Liver (tissue), 3 donors: Measurements from ENCODE around the gene ELK3.

ENCODE experiments used
- ATF3 ChIP-seq: IDR thresholded peaks from 2 replicates; pipeline ENCODE4 v1.6.1; 2016; ENCODE audit warnings: antibody characterized with exemption
- FOXA1 ChIP-seq: IDR thresholded peaks from 2 replicates; pipeline ENCODE4 v1.6.1; 2016; ENCODE audit warnings: antibody characterized with exemption
- GABPA ChIP-seq, 2 donors: IDR thresholded peaks in 1 of 2; conservative IDR thresholded peaks in 1 of 2; 2 replicates each; pipeline ENCODE4 v1.6.1; 2016; ENCODE audit warnings: antibody characterized with exemption in 2 of 2, mild to moderate bottlenecking in 1 of 2, moderate library complexity in 1 of 2
- HNF4A ChIP-seq, 2 donors: conservative IDR thresholded peaks; 2 replicates each; pipeline ENCODE4 v1.6.1; 2016; ENCODE audit warnings: antibody characterized with exemption in 2 of 2, mild to moderate bottlenecking in 2 of 2
- JUND ChIP-seq, 2 donors: IDR thresholded peaks; 2 replicates each; pipeline ENCODE4 v1.6.1; 2016; ENCODE audit warnings: antibody characterized with exemption in 2 of 2
- MAX ChIP-seq: IDR thresholded peaks from 2 replicates; pipeline ENCODE4 v1.6.1; 2016; ENCODE audit warnings: antibody characterized with exemption
- RAD21 ChIP-seq, 2 donors: IDR thresholded peaks; 2 replicates each; pipeline ENCODE4 v1.6.1; 2016; ENCODE audit warnings: antibody characterized with exemption in 2 of 2, mild to moderate bottlenecking in 2 of 2
- RXRA ChIP-seq, 2 donors: IDR thresholded peaks; 2 replicates each; pipeline ENCODE4 v1.6.1; 2017 to 2018; ENCODE audit warnings: antibody characterized with exemption in 2 of 2, mild to moderate bottlenecking in 1 of 2
- SP1 ChIP-seq: IDR thresholded peaks from 2 replicates; pipeline ENCODE4 v1.6.1; 2018; ENCODE audit warnings: antibody characterized with exemption, mild to moderate bottlenecking
- TAF1 ChIP-seq: conservative IDR thresholded peaks from 2 replicates; pipeline ENCODE4 v1.6.1; 2016; ENCODE audit warnings: antibody characterized with exemption, mild to moderate bottlenecking
- TF ChIP-seq, protein P1 (sequence below): fragments of 150-350 bp; IDR thresholded peaks from 2 replicates; pipeline ENCODE4 v1.5.1; 2017; ENCODE audit warnings: improper control_type of control experiment, low read depth, low read length; ENCODE audit not compliant: missing input control
- TF ChIP-seq, protein P2 (sequence below): IDR thresholded peaks from 2 replicates; pipeline ENCODE4 v1.6.1; 2016; ENCODE audit warnings: antibody characterized with exemption, mild to moderate bottlenecking
- donor health status: healthy.
- donor health status: healthy.

DNA sequence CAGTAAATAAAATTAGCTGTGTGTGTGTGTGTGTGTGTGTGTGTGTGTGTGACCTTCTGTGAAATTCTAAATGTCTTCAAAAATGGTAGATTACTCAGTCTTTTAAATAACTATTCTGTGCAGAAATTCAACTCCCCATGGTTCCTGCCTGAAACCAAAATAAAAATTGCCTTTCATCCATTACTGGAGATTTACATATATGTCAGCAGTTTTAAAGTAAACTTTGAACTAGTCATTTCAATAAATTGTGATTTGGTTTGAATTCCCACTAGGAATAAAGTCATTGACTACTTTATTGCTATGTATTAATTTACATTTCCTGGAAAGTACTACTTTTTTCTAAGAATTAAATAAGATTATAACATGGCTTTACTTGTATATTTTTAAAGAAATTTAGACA lies 5.3 kb downstream of the ELK3 start:
- TF ChIP-seq, protein P1, sequence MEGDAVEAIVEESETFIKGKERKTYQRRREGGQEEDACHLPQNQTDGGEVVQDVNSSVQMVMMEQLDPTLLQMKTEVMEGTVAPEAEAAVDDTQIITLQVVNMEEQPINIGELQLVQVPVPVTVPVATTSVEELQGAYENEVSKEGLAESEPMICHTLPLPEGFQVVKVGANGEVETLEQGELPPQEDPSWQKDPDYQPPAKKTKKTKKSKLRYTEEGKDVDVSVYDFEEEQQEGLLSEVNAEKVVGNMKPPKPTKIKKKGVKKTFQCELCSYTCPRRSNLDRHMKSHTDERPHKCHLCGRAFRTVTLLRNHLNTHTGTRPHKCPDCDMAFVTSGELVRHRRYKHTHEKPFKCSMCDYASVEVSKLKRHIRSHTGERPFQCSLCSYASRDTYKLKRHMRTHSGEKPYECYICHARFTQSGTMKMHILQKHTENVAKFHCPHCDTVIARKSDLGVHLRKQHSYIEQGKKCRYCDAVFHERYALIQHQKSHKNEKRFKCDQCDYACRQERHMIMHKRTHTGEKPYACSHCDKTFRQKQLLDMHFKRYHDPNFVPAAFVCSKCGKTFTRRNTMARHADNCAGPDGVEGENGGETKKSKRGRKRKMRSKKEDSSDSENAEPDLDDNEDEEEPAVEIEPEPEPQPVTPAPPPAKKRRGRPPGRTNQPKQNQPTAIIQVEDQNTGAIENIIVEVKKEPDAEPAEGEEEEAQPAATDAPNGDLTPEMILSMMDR: no peak
- TF ChIP-seq JUND (IDR thresholded peaks at IDR 0.05) (no peak), HNF4A (conservative IDR thresholded peaks at IDR 0.05) (no peak), RAD21 (IDR thresholded peaks at IDR 0.05) (no peak), ATF3 (no peak), TAF1 (no peak), SP1 (no peak), MAX (no peak), RXRA (IDR thresholded peaks at IDR 0.05) (no peak), GABPA (IDR thresholded peaks at IDR 0.05 in 1 of 2, conservative IDR thresholded peaks at IDR 0.05 in 1 of 2) (no peak), FOXA1 (no peak)
- TF ChIP-seq, protein P2, sequence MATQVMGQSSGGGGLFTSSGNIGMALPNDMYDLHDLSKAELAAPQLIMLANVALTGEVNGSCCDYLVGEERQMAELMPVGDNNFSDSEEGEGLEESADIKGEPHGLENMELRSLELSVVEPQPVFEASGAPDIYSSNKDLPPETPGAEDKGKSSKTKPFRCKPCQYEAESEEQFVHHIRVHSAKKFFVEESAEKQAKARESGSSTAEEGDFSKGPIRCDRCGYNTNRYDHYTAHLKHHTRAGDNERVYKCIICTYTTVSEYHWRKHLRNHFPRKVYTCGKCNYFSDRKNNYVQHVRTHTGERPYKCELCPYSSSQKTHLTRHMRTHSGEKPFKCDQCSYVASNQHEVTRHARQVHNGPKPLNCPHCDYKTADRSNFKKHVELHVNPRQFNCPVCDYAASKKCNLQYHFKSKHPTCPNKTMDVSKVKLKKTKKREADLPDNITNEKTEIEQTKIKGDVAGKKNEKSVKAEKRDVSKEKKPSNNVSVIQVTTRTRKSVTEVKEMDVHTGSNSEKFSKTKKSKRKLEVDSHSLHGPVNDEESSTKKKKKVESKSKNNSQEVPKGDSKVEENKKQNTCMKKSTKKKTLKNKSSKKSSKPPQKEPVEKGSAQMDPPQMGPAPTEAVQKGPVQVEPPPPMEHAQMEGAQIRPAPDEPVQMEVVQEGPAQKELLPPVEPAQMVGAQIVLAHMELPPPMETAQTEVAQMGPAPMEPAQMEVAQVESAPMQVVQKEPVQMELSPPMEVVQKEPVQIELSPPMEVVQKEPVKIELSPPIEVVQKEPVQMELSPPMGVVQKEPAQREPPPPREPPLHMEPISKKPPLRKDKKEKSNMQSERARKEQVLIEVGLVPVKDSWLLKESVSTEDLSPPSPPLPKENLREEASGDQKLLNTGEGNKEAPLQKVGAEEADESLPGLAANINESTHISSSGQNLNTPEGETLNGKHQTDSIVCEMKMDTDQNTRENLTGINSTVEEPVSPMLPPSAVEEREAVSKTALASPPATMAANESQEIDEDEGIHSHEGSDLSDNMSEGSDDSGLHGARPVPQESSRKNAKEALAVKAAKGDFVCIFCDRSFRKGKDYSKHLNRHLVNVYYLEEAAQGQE: no peak
